Brain microvascular endothelial cell (primary cell): ENCODE results near the gene ZNF469.

Experiments
- DNase-seq: peaks from one replicate; pipeline ENCODE4 v3.0.0-alpha.2; 2020
- H3K27ac ChIP-seq: fragments of 250-450 bp; sonication (Bioruptor Pico); 2 replicates; pipeline ENCODE4 v1.5.1; 2020; ENCODE audit warnings: mild to moderate bottlenecking, moderate library complexity
- H3K27me3 ChIP-seq: fragments of 250-450 bp; sonication (Bioruptor Pico); replicated peaks from 2 replicates; pipeline ENCODE4 v1.5.1; 2020; ENCODE audit warnings: mild to moderate bottlenecking
- H3K36me3 ChIP-seq: fragments of 250-450 bp; sonication (Bioruptor Pico); replicated peaks from 2 replicates; pipeline ENCODE4 v1.5.1; 2020; ENCODE audit warnings: mild to moderate bottlenecking
- H3K4me3 ChIP-seq: 2 replicates; pipeline ENCODE4 v1.5.1; 2011; ENCODE audit warnings: low read depth, mild to moderate bottlenecking, control low read depth, low read length, moderate library complexity
- in situ Hi-C: cut with HindIII; loops from 2 replicates; pipeline ENCODE4 v1.10.0; 2017; ENCODE audit warnings: low sequenced_read_pairs, low pct_ligation_motif_present
- TF ChIP-seq, protein P1 (sequence below): IDR thresholded peaks from 2 replicates; pipeline ENCODE4 v1.5.1; 2011; ENCODE audit warnings: low read depth, mild to moderate bottlenecking, moderate library complexity, low read length, control low read depth, inconsistent platforms; ENCODE audit errors: missing control alignments

Gene ZNF469

GRCh38 chr16:88342491-88342890, 40.3 kb upstream of the ZNF469 start:
- in situ Hi-C loops, result no loop called here
- Histone ChIP-seq H3K27me3 (no peaks in the 10 kb centered on the region), H3K36me3 (no peaks in the 10 kb centered on the region), H3K27ac (no peak overlapping the region), H3K4me3 (no peak overlapping the region)
- no peak for DNase-seq
- TF ChIP-seq, protein P1, sequence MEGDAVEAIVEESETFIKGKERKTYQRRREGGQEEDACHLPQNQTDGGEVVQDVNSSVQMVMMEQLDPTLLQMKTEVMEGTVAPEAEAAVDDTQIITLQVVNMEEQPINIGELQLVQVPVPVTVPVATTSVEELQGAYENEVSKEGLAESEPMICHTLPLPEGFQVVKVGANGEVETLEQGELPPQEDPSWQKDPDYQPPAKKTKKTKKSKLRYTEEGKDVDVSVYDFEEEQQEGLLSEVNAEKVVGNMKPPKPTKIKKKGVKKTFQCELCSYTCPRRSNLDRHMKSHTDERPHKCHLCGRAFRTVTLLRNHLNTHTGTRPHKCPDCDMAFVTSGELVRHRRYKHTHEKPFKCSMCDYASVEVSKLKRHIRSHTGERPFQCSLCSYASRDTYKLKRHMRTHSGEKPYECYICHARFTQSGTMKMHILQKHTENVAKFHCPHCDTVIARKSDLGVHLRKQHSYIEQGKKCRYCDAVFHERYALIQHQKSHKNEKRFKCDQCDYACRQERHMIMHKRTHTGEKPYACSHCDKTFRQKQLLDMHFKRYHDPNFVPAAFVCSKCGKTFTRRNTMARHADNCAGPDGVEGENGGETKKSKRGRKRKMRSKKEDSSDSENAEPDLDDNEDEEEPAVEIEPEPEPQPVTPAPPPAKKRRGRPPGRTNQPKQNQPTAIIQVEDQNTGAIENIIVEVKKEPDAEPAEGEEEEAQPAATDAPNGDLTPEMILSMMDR, result no peak

- H3K4me3 ChIP-seq, result no peak overlapping the region
- no peaks in the 10 kb centered on the region for H3K36me3 ChIP-seq
- TF ChIP-seq, protein P1, result no peak
- DNase-seq, result no peak
- H3K27me3 ChIP-seq, result no peaks in the 10 kb centered on the region
- no peak overlapping the region for H3K27ac ChIP-seq
- in situ Hi-C loops, result no loop called here
Observed at GRCh38 chr16:88343271-88343791, 39.4 kb upstream of the ZNF469 start.

GRCh38 chr16:88344411-88345030, 38.2 kb upstream of the ZNF469 start:
- no peak for DNase-seq
- no peaks in the 10 kb centered on the region for H3K27me3 ChIP-seq
- H3K4me3 ChIP-seq, result no peak overlapping the region
- H3K27ac ChIP-seq, result no peak overlapping the region
- no peaks in the 10 kb centered on the region for H3K36me3 ChIP-seq
- TF ChIP-seq, protein P1, result no peak
- in situ Hi-C loops, result no loop called here

DNA sequence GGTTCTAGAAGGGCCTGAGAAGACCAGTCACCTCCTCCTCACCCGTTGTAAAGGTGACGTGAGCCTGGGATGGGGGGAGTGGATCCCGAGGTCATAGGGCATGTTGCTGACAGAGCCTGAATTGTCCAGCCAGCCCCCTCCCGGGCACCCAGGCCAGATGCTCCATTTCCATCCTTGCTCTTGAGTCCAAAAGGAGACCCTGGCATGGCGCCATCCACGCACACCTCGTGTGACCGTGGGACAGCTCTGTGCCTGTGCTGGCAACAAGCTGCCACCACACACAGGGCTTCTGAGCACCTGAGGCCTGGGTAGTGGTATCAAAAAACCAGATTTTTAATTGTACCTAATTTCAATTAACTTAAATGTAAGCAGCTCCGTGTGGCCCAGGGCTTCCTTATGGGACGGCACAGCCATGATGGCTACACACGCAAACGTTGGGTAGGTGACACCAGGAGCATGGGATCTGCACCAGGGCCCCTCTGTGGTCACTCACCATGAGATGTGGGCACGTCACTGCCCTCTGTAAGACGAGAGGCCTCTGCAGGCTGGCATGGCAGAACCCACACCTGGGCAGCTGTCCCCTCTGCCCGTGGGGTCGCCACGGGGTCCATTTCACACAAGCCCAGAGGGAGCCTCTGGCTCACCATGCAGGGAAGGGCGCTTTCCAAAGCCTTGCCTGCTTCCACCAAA, 37.6 kb upstream of the ZNF469 start:
- in situ Hi-C loops, result no loop called here
- H3K36me3 ChIP-seq, result no peaks in the 10 kb centered on the region
- no peaks in the 10 kb centered on the region for H3K27me3 ChIP-seq
- no peak overlapping the region for H3K4me3 ChIP-seq
- DNase-seq, result no peak
- TF ChIP-seq, protein P1, result no peak
- H3K27ac ChIP-seq, result no peak overlapping the region

- no peaks in the 10 kb centered on the region for H3K27me3 ChIP-seq
- H3K27ac ChIP-seq, result no peak overlapping the region
- no peak overlapping the region for H3K4me3 ChIP-seq
- TF ChIP-seq, protein P1, result no peak
- no peak for DNase-seq
- no peaks in the 10 kb centered on the region for H3K36me3 ChIP-seq
- in situ Hi-C loops, result no loop called here
Observed at GRCh38 chr16:88345721-88346560, 36.8 kb upstream of the ZNF469 start.
